Right atrium auricular region (tissue), 2 donors: ENCODE measurements around the gene GPR4. TPM values are rescaled to one million over a fixed set of nuclear protein-coding genes. Genes with fewer than 3 reads are reported as not detected.

Source experiments
- DNase-seq: peaks from one replicate; pipeline ENCODE4 v3.0.0-alpha.2; 2019; ENCODE audit warnings: low spot score
- H3K27ac ChIP-seq, 2 donors: fragments of 200-600 bp; sonication (generic); 1 replicate in 1 of 2; 2 replicates in 1 of 2; pipeline ENCODE4 v1.5.1; 2016 to 2019
- H3K27me3 ChIP-seq, 2 donors: fragments of 200-600 bp; sonication (generic); one replicate each; pipeline versions ENCODE4 v1.5.1 to v1.6.0; 2017 to 2019
- H3K36me3 ChIP-seq: fragments of 200-600 bp; sonication (generic); one replicate; pipeline ENCODE4 v1.5.1; 2016
- H3K4me1 ChIP-seq, 2 donors: fragments of 200-600 bp; sonication (generic); one replicate each; pipeline versions ENCODE4 v1.5.1 to v1.6.0; 2017 to 2019
- H3K4me3 ChIP-seq, 2 donors: fragments of 200-600 bp; sonication (generic); 1 replicate in 1 of 2; 2 replicates in 1 of 2; pipeline ENCODE4 v1.5.1; 2017 to 2019; ENCODE audit warnings: mild to moderate bottlenecking in 1 of 2, moderate library complexity in 1 of 2
- H3K9me3 ChIP-seq, 2 donors: fragments of 200-600 bp; sonication (generic); one replicate each; pipeline ENCODE4 v1.5.1; 2019
- CTCF ChIP-seq, 2 donors: fragments of 200-600 bp; sonication (generic); IDR thresholded peaks; one replicate each; pipeline ENCODE4 v1.5.1; 2019; ENCODE audit warnings: antibody characterized with exemption in 2 of 2
- total RNA-seq, 2 donors: library from RNA; depleted of rRNA; stranded (reverse); fragments of >200 nt; gene quantifications; one replicate each; pipeline ENCODE4 v1.1.0, GENCODE V29; 2016

Gene GPR4
- total RNA-seq, 2 donors from 2014 or later: 6.2 to 12.1 TPM

GRCh38 chr19:45584332-45585157 lies 17.5 kb downstream of the GPR4 start, which contains the start of gene OPA3:
OPA3 (minus strand) TSS chr19:45584802; CDS start chr19:45584764, 38 bp downstream.
- H3K4me1 ChIP-seq: peaks cover 0 to 21% of the 10 kb centered on the region in 2 donors
- H3K27ac ChIP-seq: peak within 1 kb of the TSS; percentile 93 to 96
- no peak for TF ChIP-seq CTCF (IDR thresholded peaks at IDR 0.05)
- no peaks in the 10 kb centered on the region for H3K27me3 ChIP-seq
- H3K9me3 ChIP-seq: no peaks in the 10 kb centered on the region
- DNase-seq: peak; percentile 100
- H3K4me3 ChIP-seq: peak within 1 kb of the TSS; percentile 67 to 69
- H3K36me3 ChIP-seq: no peaks in the 10 kb centered on the region

- no peak for DNase-seq
- H3K9me3 ChIP-seq: no peaks in the 10 kb centered on the region
- H3K4me1 ChIP-seq: peaks cover 0 to 45% of the 10 kb centered on the region in 2 donors
- no peaks in the 10 kb centered on the region for H3K36me3 ChIP-seq
- H3K27ac ChIP-seq: no peak overlapping the region
- TF ChIP-seq CTCF (IDR thresholded peaks at IDR 0.05): no peak
- H3K4me3 ChIP-seq: no peak overlapping the region
- H3K27me3 ChIP-seq: no peaks in the 10 kb centered on the region
Observed at GRCh38 chr19:45581576-45581975, 20.4 kb downstream of the GPR4 start.

GRCh38 chr19:45578861-45579260 lies 23.2 kb downstream of the GPR4 start:
- H3K4me3 ChIP-seq: no peak overlapping the region
- H3K4me1 ChIP-seq: peaks cover 0 to 58% of the 10 kb centered on the region in 2 donors
- H3K9me3 ChIP-seq: no peaks in the 10 kb centered on the region
- H3K36me3 ChIP-seq: no peaks in the 10 kb centered on the region
- H3K27ac ChIP-seq: peak overlapping the region; percentile 53 to 67
- no peak for DNase-seq
- H3K27me3 ChIP-seq: no peaks in the 10 kb centered on the region
- no peak for TF ChIP-seq CTCF (IDR thresholded peaks at IDR 0.05)

GRCh38 chr19:45577111-45577905 lies 24.7 kb downstream of the GPR4 start:
- H3K36me3 ChIP-seq: no peaks in the 10 kb centered on the region
- no peak for TF ChIP-seq CTCF (IDR thresholded peaks at IDR 0.05)
- H3K27ac ChIP-seq: peak overlapping the region; percentile 67 to 82
- no peak overlapping the region for H3K4me3 ChIP-seq
- peaks cover 0 to 53% of the 10 kb centered on the region in 2 donors for H3K4me1 ChIP-seq
- H3K9me3 ChIP-seq: no peaks in the 10 kb centered on the region
- H3K27me3 ChIP-seq: no peaks in the 10 kb centered on the region
- no peak for DNase-seq

- Histone ChIP-seq H3K4me1 (peaks cover 0 to 53% of the 10 kb centered on the region in 2 donors), H3K27ac (peak overlapping the region; percentile 67 to 82), H3K9me3 (peaks cover 0 to 3% of the 10 kb centered on the region in 2 donors), H3K27me3 (no peaks in the 10 kb centered on the region), H3K4me3 (no peak overlapping the region), H3K36me3 (no peaks in the 10 kb centered on the region)
- no peak for TF ChIP-seq CTCF (IDR thresholded peaks at IDR 0.05)
- no peak for DNase-seq
Observed at GRCh38 chr19:45576682-45577081, 25.3 kb downstream of the GPR4 start.
